Measurements from ENCODE around the gene FAM236D.
"Not testable (repeated sequence)": the region's sequence is repeated elsewhere in the genome, so short reads cannot be mapped to it uniquely, and the experiment has no call there.

GRCh38 chrX:72830701-72831100 is 22.7 kb upstream of the FAM236D start:
- TF ChIP-seq, protein P1, sequence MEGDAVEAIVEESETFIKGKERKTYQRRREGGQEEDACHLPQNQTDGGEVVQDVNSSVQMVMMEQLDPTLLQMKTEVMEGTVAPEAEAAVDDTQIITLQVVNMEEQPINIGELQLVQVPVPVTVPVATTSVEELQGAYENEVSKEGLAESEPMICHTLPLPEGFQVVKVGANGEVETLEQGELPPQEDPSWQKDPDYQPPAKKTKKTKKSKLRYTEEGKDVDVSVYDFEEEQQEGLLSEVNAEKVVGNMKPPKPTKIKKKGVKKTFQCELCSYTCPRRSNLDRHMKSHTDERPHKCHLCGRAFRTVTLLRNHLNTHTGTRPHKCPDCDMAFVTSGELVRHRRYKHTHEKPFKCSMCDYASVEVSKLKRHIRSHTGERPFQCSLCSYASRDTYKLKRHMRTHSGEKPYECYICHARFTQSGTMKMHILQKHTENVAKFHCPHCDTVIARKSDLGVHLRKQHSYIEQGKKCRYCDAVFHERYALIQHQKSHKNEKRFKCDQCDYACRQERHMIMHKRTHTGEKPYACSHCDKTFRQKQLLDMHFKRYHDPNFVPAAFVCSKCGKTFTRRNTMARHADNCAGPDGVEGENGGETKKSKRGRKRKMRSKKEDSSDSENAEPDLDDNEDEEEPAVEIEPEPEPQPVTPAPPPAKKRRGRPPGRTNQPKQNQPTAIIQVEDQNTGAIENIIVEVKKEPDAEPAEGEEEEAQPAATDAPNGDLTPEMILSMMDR (IDR thresholded peaks at IDR 0.05) = not testable (repeated sequence)
- TF ChIP-seq POLR2A (IDR thresholded peaks at IDR 0.05) = not testable (repeated sequence)

Data from Peyer's patch (tissue), 4 donors.